A673 (cell line): Measurements from ENCODE around the gene TMEM144. TPM values are rescaled to one million over a fixed set of nuclear protein-coding genes. Genes with fewer than 3 reads are reported as not detected.

Experiments used
- BruUV-seq: library from RNA; stranded (reverse); fragments of 400-500 nt; replicated peaks from 2 replicates; lab custom pipeline; 2021; lab: Mats Ljungman, UMichigan
- CTCF ChIA-PET: fragments of 300-600 bp; sonication (Branson Sonifier 250); formaldehyde crosslinking; loops from one replicate; lab custom pipeline; 2022; ENCODE audit warnings: antibody characterized with exemption; lab: Charles Lee
- POLR2A ChIA-PET: fragments of 300-600 bp; sonication (Branson Sonifier 250); formaldehyde crosslinking; loops from one replicate; lab custom pipeline; 2022; ENCODE audit warnings: antibody characterized with exemption; ENCODE audit not compliant: low non-redundant PET; lab: Charles Lee
- DNase-seq: peaks from one replicate; pipeline ENCODE4 v3.0.0-alpha.2; 2015; ENCODE audit warnings: low spot score
- H3K27ac ChIP-seq: fragments of 200-600 bp; sonication (generic); 2 replicates; pipeline ENCODE4 v1.5.1; 2016; ENCODE audit warnings: mixed run types, low read depth, mild to moderate bottlenecking, mixed read lengths, antibody characterized with exemption, low read length; ENCODE audit not compliant: poor library complexity, severe bottlenecking
- H3K27me3 ChIP-seq: fragments of 200-600 bp; sonication (generic); replicated peaks from 2 replicates; pipeline ENCODE4 v1.6.1; 2017; ENCODE audit warnings: mixed run types, low read depth, mild to moderate bottlenecking, mixed read lengths, antibody characterized with exemption, low read length; ENCODE audit not compliant: insufficient read depth, poor library complexity
- H3K36me3 ChIP-seq: fragments of 200-600 bp; sonication (generic); 2 replicates; pipeline ENCODE4 v1.6.1; 2016; ENCODE audit warnings: mixed run types, mild to moderate bottlenecking, mixed read lengths, antibody characterized with exemption, low read length; ENCODE audit not compliant: insufficient read depth, poor library complexity, severe bottlenecking
- H3K4me1 ChIP-seq: fragments of 200-600 bp; sonication (generic); 2 replicates; pipeline ENCODE4 v1.6.1; 2017; ENCODE audit warnings: mixed run types, mild to moderate bottlenecking, mixed read lengths, antibody characterized with exemption, low read length; ENCODE audit not compliant: insufficient read depth, poor library complexity, severe bottlenecking
- H3K4me3 ChIP-seq: fragments of 200-600 bp; sonication (generic); 2 replicates; pipeline ENCODE4 v1.5.1; 2016; ENCODE audit warnings: low read depth, mixed run types, mild to moderate bottlenecking, mixed read lengths, low read length; ENCODE audit not compliant: poor library complexity, severe bottlenecking
- H3K9me3 ChIP-seq: fragments of 200-600 bp; sonication (generic); 2 replicates; pipeline ENCODE4 v1.6.1; 2016; ENCODE audit warnings: mixed run types, low read depth, mild to moderate bottlenecking, mixed read lengths, antibody characterized with exemption, low read length; ENCODE audit not compliant: poor library complexity, severe bottlenecking
- CTCF ChIP-seq: fragments of 300-800, 200-600 bp; sonication (generic); conservative IDR thresholded peaks from 2 replicates; pipeline ENCODE4 v1.5.1; 2017; ENCODE audit warnings: low read depth, mild to moderate bottlenecking, antibody characterized with exemption, low read length, moderate library complexity, mixed read lengths
- EZH2 ChIP-seq: fragments of 200-600 bp; sonication (generic); IDR thresholded peaks from 2 replicates; pipeline ENCODE4 v1.6.1; 2017; ENCODE audit warnings: borderline replicate concordance, low read depth, mild to moderate bottlenecking, mixed read lengths, antibody characterized with exemption, low read length; ENCODE audit not compliant: poor library complexity, severe bottlenecking
- intact Hi-C: fragments of 100-400 bp; cut with micrococcal nuclease; formaldehyde crosslinking; loops from one replicate; pipeline ENCODE4 v1.10.0; 2022; ENCODE audit not compliant: unreplicated experiment
- total RNA-seq: library from RNA; stranded (reverse); gene quantifications from 2 replicates; pipeline ENCODE4 v1.2.3, GENCODE V29; 2021

TMEM144 gene
- total RNA-seq, 1 experiment from 2014 or later: 4.0 TPM

GRCh38 chr4:158169931-158170690 lies 40.2 kb upstream of the TMEM144 start:
- intact Hi-C loops: loop anchor here (5.0 kb wide), 2 partner anchors 953 to 1693 kb away; no protein-coding TSS in a partner anchor
- Histone ChIP-seq H3K27ac (peak overlapping the region; percentile 71), H3K4me1 (peaks cover 21% of the 10 kb centered on the region), H3K9me3 (no peaks in the 10 kb centered on the region), H3K4me3 (peak overlapping the region; percentile 29), H3K27me3 (no peaks in the 10 kb centered on the region), H3K36me3 (no peaks in the 10 kb centered on the region)
- no peak for TF ChIP-seq EZH2
- TF ChIP-seq CTCF: no peak
- ChIA-PET POLR2A (interaction anchor here (0.6 kb wide), 2 partner anchors 162 to 580 kb away, joined by 3 to 4 read pairs; no protein-coding TSS in a partner anchor), CTCF (no interaction called here)
- no TSS peak for BruUV-seq
- peak; percentile 69 for DNase-seq

- H3K4me3 ChIP-seq: no peak overlapping the region
- no peak for DNase-seq
- H3K27ac ChIP-seq: peak overlapping the region; percentile 71
- POLR2A ChIA-PET: no interaction called here
- CTCF ChIA-PET: interaction anchor here (0.6 to 1.0 kb wide), 2 partner anchors 85 to 953 kb away, joined by 3 to 4 read pairs; no protein-coding TSS in a partner anchor
- H3K27me3 ChIP-seq: no peaks in the 10 kb centered on the region
- intact Hi-C loops: loop anchor here (5.0 kb wide), 2 partner anchors 954 to 1694 kb away; no protein-coding TSS in a partner anchor
- no peaks in the 10 kb centered on the region for H3K36me3 ChIP-seq
- peak; percentile 65 for TF ChIP-seq CTCF
- TF ChIP-seq EZH2: no peak
- peaks cover 19% of the 10 kb centered on the region for H3K4me1 ChIP-seq
- no TSS peak for BruUV-seq
- no peaks in the 10 kb centered on the region for H3K9me3 ChIP-seq
Measured at GRCh38 chr4:158170691-158171561, 39.4 kb upstream of the TMEM144 start.
